Liver (tissue), 9 donors: ENCODE measurements around the gene NEUROG1. TPM values are rescaled to one million over a fixed set of nuclear protein-coding genes. Genes with fewer than 3 reads are reported as not detected.

Experiments
- DNase-seq: peaks from one replicate; pipeline ENCODE4 v3.0.0-alpha.2; 2017; ENCODE audit warnings: low spot score
- H3K27ac ChIP-seq, 2 donors: one replicate each; pipeline ENCODE4 v1.7.0; 2013; ENCODE audit warnings: inconsistent platforms in 2 of 2, low read length in 2 of 2, control low read depth in 1 of 2, low read depth in 1 of 2, mild to moderate bottlenecking in 1 of 2
- H3K27me3 ChIP-seq, 4 donors: one replicate each; pipeline versions ENCODE4 v1.6.1 to v1.7.0; 2013; ENCODE audit warnings: low read length in 3 of 4, inconsistent platforms in 1 of 4, mild to moderate bottlenecking in 1 of 4, moderate library complexity in 1 of 4; ENCODE audit not compliant: control insufficient read depth in 4 of 4, insufficient read depth in 4 of 4
- H3K36me3 ChIP-seq, 4 donors: one replicate each; pipeline versions ENCODE4 v1.6.1 to v1.7.0; 2013; ENCODE audit warnings: low read length in 3 of 4, mild to moderate bottlenecking in 3 of 4, low read depth in 1 of 4, moderate library complexity in 1 of 4; ENCODE audit not compliant: control insufficient read depth in 4 of 4, insufficient read depth in 3 of 4
- H3K4me1 ChIP-seq, 4 donors: one replicate each; pipeline versions ENCODE4 v1.6.1 to v1.7.0; 2013; ENCODE audit warnings: low read length in 3 of 4, mild to moderate bottlenecking in 3 of 4, moderate library complexity in 1 of 4; ENCODE audit not compliant: control insufficient read depth in 4 of 4, insufficient read depth in 4 of 4
- H3K4me3 ChIP-seq, 3 donors: one replicate each; pipeline versions ENCODE4 v1.6.1 to v1.7.0; 2013; ENCODE audit warnings: low read length in 3 of 3, control low read depth in 1 of 3, low read depth in 1 of 3, mild to moderate bottlenecking in 1 of 3
- H3K9ac ChIP-seq, 2 donors: one replicate each; pipeline ENCODE4 v1.7.0; 2013; ENCODE audit warnings: low read length in 2 of 2, mild to moderate bottlenecking in 2 of 2, moderate library complexity in 2 of 2, control low read depth in 1 of 2, low read depth in 1 of 2
- H3K9me3 ChIP-seq, 4 donors: one replicate each; pipeline versions ENCODE4 v1.6.1 to v1.7.0; 2013; ENCODE audit warnings: low read length in 3 of 4; ENCODE audit not compliant: control insufficient read depth in 4 of 4
- ATF3 ChIP-seq: IDR thresholded peaks from 2 replicates; pipeline ENCODE4 v1.6.1; 2016; ENCODE audit warnings: antibody characterized with exemption
- EGR1 ChIP-seq, 2 donors: IDR thresholded peaks; 2 replicates each; pipeline ENCODE4 v1.6.1; 2016 to 2018; ENCODE audit warnings: antibody characterized with exemption in 2 of 2, low read depth in 2 of 2
- FOXA2 ChIP-seq: IDR thresholded peaks from 2 replicates; pipeline ENCODE4 v1.6.1; 2016; ENCODE audit warnings: antibody characterized with exemption
- JUND ChIP-seq, 2 donors: IDR thresholded peaks; 2 replicates each; pipeline ENCODE4 v1.6.1; 2016; ENCODE audit warnings: antibody characterized with exemption in 2 of 2
- MAX ChIP-seq: IDR thresholded peaks from 2 replicates; pipeline ENCODE4 v1.6.1; 2016; ENCODE audit warnings: antibody characterized with exemption
- RAD21 ChIP-seq, 2 donors: IDR thresholded peaks; 2 replicates each; pipeline ENCODE4 v1.6.1; 2016; ENCODE audit warnings: antibody characterized with exemption in 2 of 2, mild to moderate bottlenecking in 2 of 2
- RXRA ChIP-seq, 2 donors: IDR thresholded peaks; 2 replicates each; pipeline ENCODE4 v1.6.1; 2017 to 2018; ENCODE audit warnings: antibody characterized with exemption in 2 of 2, mild to moderate bottlenecking in 1 of 2
- SP1 ChIP-seq: IDR thresholded peaks from 2 replicates; pipeline ENCODE4 v1.6.1; 2018; ENCODE audit warnings: antibody characterized with exemption, mild to moderate bottlenecking
- TAF1 ChIP-seq: conservative IDR thresholded peaks from 2 replicates; pipeline ENCODE4 v1.6.1; 2016; ENCODE audit warnings: antibody characterized with exemption, mild to moderate bottlenecking
- WGBS: extraction: QIAGEN DNeasy Blood & Tissue Kit; methylation state at CpG from one replicate; pipeline ENCODE4 v1.1.7; 2013; 5-methylcytosine and 5-hydroxymethylcytosine counted together
- polyA plus RNA-seq, 2 donors: library from polyadenylated mRNA; stranded (reverse) in 1 of 2; unstranded in 1 of 2; fragments of 200-250 nt in 1 of 2; fragments of >200 nt in 1 of 2; fragmentation: Nextera tagmentation in 1 of 2; extraction: Ambion mirVana in 1 of 2; gene quantifications; one replicate each; pipeline versions ENCODE4 v1.2.1 to v1.2.3, GENCODE V29; 2013 to 2015
- total RNA-seq, 2 donors: library from RNA; depleted of rRNA; stranded (reverse); fragments of >200 nt; gene quantifications; one replicate each; pipeline ENCODE4 v1.2.3, GENCODE V29; 2014
- TF ChIP-seq, protein P1 (sequence below): fragments of 150-350 bp; IDR thresholded peaks from 2 replicates; pipeline ENCODE4 v1.5.1; 2017; ENCODE audit warnings: improper control_type of control experiment, low read depth, low read length; ENCODE audit not compliant: missing input control
- TF ChIP-seq, protein P2 (sequence below): IDR thresholded peaks from 2 replicates; pipeline ENCODE4 v1.6.1; 2016; ENCODE audit warnings: antibody characterized with exemption
- TF ChIP-seq, protein P3 (sequence below): IDR thresholded peaks from 2 replicates; pipeline ENCODE4 v1.6.1; 2016; ENCODE audit warnings: antibody characterized with exemption, mild to moderate bottlenecking
- donor health status: healthy.
- donor health status: healthy.
- donor health status: healthy.
- donor health status: healthy.
- donor health status: healthy.

NEUROG1 gene
- total and polyA plus RNA-seq, 4 donors, result not detected

DNA sequence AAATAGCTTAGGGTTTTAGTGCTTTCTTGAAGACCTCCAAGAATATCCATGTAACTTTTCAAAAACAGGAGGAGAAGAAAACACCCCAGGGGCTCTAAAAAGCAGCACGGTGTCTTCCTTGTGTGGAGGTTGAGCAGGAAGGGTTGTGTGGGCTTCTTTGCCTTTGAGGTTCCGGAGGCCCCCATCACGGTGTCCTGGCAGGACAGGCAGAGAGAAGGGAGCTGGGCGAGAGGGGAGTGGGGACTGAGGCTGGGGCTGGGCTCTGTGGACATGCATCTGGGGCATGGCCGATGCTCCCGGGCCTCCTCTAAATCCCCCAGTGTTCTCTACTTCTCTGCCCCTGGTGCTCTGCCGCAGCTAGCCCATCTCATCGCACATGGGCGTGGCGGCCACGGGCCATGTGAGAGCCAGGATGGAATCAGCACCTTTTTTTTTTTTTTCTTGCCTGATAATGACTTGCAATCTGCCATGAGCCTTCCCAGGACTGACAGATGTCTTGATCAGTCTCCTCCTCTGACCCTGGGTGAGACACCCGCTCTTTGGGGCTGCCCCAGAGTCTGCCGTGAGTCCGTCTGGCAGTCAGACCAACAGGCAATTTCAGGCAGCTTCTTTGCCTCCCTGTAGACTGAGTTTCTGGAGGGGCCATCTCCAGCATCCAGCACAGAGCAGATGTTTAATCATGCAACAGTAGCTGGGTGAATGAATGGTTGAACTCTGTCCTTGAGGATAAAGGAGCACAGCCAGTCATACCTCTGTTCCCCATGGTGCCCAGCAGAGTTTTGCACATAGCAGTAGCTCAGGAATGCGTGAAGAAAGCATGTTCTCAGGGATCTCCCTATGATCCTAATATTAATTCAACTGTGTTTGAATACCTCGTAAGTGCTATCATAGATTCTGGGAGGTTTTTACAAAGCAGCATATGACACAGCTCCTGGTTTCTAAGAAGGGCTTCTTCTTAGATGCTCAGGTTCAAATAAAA is 30.9 kb upstream of the NEUROG1 start:
- no peaks in the 10 kb centered on the region for H3K27me3 ChIP-seq
- DNase-seq, result no peak
- H3K9me3 ChIP-seq, result no peaks in the 10 kb centered on the region
- no peaks in the 10 kb centered on the region for H3K36me3 ChIP-seq
- H3K4me3 ChIP-seq, result no peak overlapping the region
- no peak overlapping the region for H3K27ac ChIP-seq
- H3K9ac ChIP-seq, result no peak overlapping the region
- 83% methylated on average over 16 of the region's 16 CpGs for WGBS
- no peak for TF ChIP-seq JUND (IDR thresholded peaks at IDR 0.05)
- TF ChIP-seq, protein P1, sequence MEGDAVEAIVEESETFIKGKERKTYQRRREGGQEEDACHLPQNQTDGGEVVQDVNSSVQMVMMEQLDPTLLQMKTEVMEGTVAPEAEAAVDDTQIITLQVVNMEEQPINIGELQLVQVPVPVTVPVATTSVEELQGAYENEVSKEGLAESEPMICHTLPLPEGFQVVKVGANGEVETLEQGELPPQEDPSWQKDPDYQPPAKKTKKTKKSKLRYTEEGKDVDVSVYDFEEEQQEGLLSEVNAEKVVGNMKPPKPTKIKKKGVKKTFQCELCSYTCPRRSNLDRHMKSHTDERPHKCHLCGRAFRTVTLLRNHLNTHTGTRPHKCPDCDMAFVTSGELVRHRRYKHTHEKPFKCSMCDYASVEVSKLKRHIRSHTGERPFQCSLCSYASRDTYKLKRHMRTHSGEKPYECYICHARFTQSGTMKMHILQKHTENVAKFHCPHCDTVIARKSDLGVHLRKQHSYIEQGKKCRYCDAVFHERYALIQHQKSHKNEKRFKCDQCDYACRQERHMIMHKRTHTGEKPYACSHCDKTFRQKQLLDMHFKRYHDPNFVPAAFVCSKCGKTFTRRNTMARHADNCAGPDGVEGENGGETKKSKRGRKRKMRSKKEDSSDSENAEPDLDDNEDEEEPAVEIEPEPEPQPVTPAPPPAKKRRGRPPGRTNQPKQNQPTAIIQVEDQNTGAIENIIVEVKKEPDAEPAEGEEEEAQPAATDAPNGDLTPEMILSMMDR, result no peak
- TF ChIP-seq, protein P2, sequence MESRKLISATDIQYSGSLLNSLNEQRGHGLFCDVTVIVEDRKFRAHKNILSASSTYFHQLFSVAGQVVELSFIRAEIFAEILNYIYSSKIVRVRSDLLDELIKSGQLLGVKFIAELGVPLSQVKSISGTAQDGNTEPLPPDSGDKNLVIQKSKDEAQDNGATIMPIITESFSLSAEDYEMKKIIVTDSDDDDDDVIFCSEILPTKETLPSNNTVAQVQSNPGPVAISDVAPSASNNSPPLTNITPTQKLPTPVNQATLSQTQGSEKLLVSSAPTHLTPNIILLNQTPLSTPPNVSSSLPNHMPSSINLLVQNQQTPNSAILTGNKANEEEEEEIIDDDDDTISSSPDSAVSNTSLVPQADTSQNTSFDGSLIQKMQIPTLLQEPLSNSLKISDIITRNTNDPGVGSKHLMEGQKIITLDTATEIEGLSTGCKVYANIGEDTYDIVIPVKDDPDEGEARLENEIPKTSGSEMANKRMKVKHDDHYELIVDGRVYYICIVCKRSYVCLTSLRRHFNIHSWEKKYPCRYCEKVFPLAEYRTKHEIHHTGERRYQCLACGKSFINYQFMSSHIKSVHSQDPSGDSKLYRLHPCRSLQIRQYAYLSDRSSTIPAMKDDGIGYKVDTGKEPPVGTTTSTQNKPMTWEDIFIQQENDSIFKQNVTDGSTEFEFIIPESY, result no peak
- TF ChIP-seq EGR1 (IDR thresholded peaks at IDR 0.05; ENCODE audit: low read depth in 2 of 2), result no peak
- no peak for TF ChIP-seq MAX
- TF ChIP-seq RXRA (IDR thresholded peaks at IDR 0.05), result no peak
- TF ChIP-seq, protein P3, sequence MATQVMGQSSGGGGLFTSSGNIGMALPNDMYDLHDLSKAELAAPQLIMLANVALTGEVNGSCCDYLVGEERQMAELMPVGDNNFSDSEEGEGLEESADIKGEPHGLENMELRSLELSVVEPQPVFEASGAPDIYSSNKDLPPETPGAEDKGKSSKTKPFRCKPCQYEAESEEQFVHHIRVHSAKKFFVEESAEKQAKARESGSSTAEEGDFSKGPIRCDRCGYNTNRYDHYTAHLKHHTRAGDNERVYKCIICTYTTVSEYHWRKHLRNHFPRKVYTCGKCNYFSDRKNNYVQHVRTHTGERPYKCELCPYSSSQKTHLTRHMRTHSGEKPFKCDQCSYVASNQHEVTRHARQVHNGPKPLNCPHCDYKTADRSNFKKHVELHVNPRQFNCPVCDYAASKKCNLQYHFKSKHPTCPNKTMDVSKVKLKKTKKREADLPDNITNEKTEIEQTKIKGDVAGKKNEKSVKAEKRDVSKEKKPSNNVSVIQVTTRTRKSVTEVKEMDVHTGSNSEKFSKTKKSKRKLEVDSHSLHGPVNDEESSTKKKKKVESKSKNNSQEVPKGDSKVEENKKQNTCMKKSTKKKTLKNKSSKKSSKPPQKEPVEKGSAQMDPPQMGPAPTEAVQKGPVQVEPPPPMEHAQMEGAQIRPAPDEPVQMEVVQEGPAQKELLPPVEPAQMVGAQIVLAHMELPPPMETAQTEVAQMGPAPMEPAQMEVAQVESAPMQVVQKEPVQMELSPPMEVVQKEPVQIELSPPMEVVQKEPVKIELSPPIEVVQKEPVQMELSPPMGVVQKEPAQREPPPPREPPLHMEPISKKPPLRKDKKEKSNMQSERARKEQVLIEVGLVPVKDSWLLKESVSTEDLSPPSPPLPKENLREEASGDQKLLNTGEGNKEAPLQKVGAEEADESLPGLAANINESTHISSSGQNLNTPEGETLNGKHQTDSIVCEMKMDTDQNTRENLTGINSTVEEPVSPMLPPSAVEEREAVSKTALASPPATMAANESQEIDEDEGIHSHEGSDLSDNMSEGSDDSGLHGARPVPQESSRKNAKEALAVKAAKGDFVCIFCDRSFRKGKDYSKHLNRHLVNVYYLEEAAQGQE, result no peak
- TF ChIP-seq TAF1, result no peak
- no peak for TF ChIP-seq FOXA2
- TF ChIP-seq RAD21 (IDR thresholded peaks at IDR 0.05), result no peak
- no peak for TF ChIP-seq SP1
- TF ChIP-seq ATF3, result no peak
- H3K4me1 ChIP-seq, result peaks cover 0 to 4% (median 0%) of the 10 kb centered on the region in 4 donors
